HG02870 (cell line): ENCODE results near the gene WFIKKN1.

ENCODE experiments used
- ATAC-seq: cut with Tn5 transposase; IDR thresholded peaks from one replicate; pipeline ENCODE4 v1.9.1; 2021; ENCODE audit warnings: mild to moderate bottlenecking, moderate library complexity; ENCODE audit not compliant: unreplicated experiment

Gene WFIKKN1

DNA sequence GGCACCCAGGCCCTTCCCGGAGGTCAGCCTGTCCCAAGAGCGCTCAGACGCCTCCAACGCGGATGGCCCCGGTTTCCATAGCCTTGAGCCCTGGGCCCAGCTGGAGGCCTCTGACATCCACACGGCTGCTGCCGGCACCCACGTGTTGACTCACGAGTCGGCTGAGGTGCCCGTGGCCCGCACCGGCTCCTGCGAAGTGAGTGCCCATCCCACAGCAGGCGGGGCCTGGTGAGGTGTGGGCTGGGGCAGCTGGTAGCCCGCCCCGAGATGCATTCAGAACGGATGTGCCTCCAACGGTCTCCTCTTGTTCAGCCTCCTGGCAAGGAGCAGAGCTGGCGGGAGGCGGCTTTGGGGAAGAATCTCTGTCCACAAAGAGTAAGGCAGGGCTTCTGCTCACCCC is 21.1 kb downstream of the WFIKKN1 start:
- no peak for ATAC-seq

- no peak for ATAC-seq
Observed at GRCh38 chr16:652454-653305, 21.9 kb downstream of the WFIKKN1 start.

DNA sequence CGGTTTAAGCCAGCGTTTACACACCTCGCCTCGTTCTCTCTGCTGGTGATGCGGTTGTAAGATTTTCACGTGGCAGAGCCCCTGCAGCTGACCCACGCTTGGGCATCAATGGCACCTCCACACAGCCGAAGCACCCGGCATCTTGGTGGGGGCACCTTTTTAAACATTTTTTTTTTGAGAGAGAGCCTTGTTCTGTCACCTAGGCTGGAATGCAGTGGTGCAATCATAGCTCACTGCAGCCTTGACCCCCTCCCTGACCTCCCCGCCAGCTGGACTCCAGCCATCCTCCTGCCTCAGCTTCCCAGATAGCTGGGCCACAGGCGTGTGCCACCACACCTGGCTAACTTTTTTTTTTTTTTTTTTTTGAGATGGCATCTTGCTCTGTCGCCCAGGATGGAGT is 23.2 kb downstream of the WFIKKN1 start:
- ATAC-seq = no peak

DNA sequence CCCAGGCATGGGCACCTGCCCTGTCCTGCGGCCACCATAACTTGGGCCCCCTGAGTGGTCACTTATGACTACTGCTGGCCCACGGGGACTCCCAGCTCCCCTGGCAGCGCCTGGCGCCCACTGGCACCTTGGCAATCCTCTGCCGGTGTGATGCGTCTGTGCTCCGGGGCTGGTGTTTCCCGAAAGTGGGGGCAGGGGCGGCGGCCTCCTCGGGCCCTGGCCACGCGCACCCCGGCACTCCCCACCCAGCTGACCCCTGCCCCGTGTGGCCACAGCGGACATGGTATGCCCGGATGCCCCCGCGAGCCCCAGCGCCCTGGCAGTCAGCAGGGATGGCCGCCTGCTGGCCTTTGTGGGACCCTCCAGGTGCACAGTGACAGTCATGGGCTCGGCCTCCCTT is 26.7 kb downstream of the WFIKKN1 start:
- ATAC-seq = no peak

- no peak for ATAC-seq
Observed at GRCh38 chr16:658679-659571, 28.1 kb downstream of the WFIKKN1 start.

DNA sequence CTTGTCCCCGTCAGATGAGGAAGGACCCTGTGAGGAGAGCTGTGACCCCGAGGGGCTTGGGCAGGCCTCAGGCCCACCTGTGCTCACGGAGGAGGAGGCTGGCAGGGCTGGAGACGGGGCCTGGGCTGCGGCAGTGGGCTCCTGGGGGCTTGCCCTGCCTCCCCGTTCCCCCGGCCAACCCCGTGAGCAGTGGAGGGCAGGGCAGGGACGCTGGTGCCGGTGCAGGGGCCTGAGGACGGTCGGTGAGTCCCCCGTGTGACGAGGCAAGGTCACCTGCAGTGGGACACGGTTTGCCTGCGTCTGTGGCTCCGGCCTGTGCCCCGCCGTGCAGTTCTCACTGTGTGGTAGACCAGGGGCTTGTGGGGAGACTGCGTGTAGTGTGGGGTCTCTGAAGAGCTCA is 28.8 kb downstream of the WFIKKN1 start:
- no peak for ATAC-seq

DNA sequence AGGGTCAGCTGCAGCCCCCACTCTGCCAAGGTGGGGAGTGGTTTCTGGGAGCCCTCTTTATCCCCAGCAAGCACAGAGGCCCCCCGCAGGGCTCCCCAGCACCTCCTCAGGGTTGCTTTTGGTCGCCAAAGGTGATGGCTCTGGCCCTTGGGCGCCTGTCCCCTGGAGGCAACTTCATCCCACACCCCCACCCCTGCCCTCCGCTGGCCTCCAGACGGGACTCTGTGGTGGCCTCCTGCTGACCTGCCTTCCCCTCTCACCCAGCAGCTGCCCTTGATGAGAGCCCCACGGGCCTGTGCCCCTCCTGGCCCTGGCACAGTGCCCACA is 29.3 kb downstream of the WFIKKN1 start:
- ATAC-seq = no peak

GRCh38 chr16:660459-661183 is 29.8 kb downstream of the WFIKKN1 start:
- peak; percentile 43 for ATAC-seq

DNA sequence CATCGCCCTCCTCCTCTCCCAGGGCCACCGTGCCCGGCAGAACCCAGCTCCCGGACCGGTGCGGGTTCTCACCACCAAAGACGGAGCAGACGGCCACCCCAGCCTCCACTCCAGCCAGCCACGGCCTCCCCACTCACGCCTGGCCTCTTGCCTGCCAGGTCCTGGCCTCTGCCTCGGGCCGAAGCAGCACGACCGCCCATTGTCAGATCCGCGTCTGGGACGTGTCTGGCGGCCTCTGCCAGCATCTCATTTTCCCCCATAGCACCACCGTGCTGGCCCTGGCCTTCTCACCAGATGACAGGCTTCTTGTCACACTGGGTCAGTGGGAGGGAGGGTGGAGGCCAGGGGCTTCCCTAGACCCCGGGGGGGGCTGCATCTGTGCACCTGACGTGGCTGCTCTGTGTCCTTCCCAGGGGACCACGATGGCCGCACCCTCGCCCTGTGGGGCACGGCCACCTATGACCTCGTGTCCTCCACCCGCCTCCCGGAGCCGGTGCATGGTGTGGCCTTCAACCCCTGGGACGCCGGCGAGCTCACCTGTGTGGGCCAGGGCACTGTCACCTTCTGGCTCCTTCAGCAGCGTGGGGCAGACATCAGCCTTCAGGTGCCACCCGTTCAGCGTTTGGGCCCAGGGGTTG is 30.5 kb downstream of the WFIKKN1 start:
- ATAC-seq = no peak

DNA sequence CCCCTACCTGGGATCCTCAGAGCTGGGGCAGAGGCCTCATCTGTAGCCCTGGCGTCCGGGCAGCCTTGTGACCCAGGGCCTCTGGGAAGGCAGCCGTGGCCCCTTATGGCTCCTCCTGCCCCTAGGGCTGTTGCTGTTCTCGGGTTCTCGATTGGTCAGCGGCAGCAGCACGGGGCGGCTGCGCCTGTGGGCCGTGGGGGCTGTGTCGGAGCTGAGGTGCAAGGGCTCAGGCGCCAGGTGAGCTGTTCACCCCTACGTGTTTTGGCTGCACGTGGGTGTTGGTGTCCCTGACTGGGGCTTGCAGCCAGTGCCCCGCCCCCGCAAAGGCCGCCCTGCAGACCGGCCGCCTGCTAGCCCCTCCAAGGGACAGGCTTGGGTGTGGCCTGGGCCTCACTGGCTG is 31.3 kb downstream of the WFIKKN1 start:
- no peak for ATAC-seq

DNA sequence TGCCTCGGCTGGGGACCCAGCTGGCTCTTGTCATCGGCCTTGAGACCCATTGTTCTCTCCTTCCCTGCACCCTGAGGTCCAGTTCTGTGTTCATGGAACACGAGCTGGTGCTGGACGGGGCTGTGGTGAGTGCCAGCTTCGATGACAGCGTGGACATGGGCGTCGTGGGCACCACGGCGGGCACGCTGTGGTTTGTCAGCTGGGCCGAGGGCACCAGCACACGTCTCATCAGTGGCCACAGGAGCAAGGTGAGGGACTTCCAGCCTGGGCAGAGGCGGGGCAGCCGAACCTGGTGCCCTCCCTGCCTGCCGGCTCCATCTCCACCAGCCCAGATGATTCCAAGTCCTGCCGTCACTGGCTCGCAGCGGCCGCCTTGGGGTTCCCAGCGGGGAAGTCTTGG is 31.8 kb downstream of the WFIKKN1 start:
- no peak for ATAC-seq

GRCh38 chr16:666572-666971 is 35.8 kb downstream of the WFIKKN1 start:
- no peak for ATAC-seq

DNA sequence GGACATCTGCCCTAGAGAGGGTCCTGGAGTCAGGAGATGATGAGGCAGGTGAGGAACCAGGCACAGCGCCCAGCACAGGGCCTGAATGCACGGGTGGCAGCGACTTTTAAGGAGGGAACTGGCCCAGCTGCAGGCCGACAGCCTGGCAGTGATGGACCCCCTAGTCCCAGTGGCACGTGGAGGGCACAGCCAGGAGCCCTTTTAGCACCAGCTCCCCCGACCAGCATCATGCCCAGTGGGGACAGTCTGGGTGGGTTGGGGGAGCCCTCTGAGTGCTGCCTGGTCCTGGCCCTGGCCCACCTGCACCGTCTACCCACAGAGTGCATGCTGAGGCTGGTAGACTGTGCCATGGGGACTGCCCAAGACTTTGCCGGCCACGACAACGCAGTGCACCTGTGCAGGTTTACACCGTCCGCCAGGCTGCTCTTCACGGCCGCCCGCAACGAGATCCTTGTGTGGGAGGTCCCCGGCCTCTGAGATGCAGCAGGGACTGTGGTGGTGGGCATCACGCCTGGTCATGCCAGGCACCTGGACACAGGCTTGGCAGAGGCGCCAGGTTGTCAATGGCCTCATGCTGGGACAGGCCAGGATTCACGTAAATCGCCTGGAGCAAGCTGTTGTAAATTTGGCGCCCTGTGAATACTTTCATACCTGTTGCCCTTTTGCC is 36.5 kb downstream of the WFIKKN1 start:
- no peak for ATAC-seq

DNA sequence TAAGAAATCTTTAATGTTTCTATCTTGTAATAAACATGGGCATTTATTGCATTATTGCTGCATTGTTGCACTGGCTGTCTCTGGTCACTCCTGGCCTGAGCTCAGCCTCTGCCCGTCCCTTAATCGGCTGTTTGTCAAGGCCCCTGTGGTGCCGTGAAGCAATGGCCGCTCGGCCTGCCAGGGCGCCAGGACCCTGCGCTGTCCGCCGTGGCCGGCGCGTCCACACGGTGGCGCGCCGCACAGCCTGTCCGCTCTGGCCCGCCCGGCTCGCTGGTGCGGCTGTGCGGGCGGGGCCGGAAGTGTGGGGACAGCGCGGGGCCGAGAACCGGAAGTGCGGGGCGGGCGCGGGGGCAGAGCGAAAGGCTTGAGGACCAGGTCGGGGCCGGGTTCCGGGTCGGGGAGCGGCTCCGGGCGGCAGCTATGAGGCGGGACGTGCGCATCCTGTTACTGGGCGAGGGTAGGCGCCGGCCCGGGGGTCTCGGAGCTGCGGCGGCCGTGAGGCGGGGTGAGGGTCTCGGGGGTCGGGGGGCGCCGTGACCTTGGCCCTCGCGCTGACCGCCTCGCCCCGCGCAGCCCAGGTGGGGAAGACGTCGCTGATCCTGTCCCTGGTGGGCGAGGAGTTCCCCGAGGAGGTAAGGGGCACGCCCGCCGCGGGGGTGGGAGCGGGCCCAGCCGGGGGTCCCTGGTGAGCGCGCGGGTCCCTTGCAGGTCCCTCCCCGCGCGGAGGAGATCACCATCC is 37.2 kb downstream of the WFIKKN1 start, which contains the start of gene RHOT2:
RHOT2 (plus strand) TSS at position 353 of the 739 bp plus-strand sequence; CDS start at position 421, 68 bp downstream.
- peak; percentile 77 for ATAC-seq

- ATAC-seq = no peak
Observed at GRCh38 chr16:668519-669171, 37.9 kb downstream of the WFIKKN1 start.

DNA sequence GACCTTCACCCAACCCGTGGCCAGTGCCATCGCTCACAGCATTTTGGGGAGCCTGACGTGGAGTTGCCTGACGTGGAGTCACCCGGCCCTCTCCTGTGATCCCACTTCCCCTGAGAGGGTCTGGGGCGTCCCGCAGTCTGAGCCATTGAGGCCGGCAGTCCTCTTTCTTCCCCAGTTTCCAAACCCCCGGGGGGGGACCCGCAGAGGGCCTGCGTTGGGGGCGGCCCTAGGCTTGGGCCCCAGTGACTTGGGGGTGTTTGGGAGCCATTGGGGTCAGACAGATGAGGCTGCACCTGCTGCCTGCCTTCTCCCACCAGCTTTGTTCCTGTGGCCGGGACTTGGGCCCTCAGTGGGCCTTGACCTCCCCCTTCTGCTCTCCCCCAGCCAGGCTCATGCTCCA is 38.9 kb downstream of the WFIKKN1 start:
- ATAC-seq = no peak

DNA sequence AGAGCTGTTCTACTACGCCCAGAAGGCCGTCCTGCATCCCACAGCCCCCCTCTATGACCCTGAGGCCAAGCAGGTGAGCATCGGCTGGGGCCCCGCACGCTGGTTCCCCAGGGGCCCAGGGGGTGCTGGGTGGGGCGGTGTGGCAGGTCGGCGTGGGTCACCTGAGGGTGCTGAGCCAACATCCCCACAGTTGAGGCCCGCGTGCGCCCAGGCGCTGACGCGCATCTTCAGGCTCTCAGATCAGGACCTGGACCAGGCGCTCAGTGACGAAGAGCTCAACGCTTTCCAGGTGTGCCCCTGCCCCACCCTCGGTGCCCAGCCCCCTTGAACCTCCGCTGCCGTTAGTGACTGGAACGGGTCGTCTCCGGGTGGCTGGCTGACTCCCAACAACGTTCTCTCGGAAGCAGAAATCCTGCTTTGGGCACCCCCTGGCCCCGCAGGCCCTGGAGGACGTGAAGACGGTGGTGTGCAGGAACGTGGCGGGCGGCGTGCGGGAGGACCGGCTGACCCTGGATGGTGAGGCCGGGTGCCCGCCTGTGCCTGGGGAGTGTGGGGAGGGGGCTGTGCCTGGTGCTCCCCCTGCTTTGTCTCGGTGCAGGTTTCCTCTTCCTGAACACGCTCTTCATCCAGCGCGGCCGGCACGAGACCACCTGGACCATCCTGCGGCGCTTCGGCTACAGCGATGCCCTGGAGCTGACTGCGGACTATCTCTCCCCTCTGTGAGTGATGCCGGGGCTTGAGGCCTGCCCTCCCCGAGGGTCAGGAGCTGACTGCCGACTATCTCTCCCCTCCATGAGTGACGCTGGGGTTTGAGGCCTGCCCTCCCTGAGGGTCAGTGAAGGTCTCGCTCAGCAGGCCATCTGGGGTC is 39.9 kb downstream of the WFIKKN1 start:
- ATAC-seq = no peak
